ENCODE results near the gene ARID5A. TPM values are rescaled to one million over a fixed set of nuclear protein-coding genes. Genes with fewer than 3 reads are reported as not detected.

Gene ARID5A
- total RNA-seq, 1 donor from 2014 or later: 38.8 TPM

DNA sequence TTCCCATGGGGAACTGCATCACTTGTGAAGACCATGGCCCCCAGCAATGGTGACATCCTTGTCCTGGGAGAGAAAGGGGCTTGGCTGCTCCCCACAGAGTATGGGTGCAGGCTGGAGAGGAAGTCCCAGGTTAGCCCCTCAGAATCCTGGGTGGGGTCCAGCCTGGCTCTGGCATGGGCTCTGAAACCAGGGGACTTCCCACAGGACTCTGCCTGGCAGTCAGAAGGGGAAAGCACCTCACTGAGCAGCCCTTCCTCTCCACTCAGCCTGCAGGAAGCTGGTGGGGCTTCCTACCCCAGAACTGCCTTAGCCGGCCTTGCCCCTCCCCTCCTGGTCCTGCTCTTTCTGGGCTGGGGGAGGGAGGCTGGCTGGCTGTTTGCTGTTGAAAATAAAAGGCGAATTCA is 35.1 kb upstream of the ARID5A start:
- Histone ChIP-seq H3K4me3 (ENCODE audit: low read depth, low read length) (no peak overlapping the region), H3K27me3 (ENCODE audit: control insufficient read depth, insufficient read depth, low read length) (peaks cover 12% of the 10 kb centered on the region), H3K36me3 (ENCODE audit: control insufficient read depth, insufficient read depth, low read length) (no peaks in the 10 kb centered on the region)
- no peak for TF ChIP-seq CTCF (IDR thresholded peaks at IDR 0.05; ENCODE audit: insufficient read depth, low read length, poor library complexity, severe bottlenecking)
- DNase-seq (ENCODE audit: low read depth): no peak

DNA sequence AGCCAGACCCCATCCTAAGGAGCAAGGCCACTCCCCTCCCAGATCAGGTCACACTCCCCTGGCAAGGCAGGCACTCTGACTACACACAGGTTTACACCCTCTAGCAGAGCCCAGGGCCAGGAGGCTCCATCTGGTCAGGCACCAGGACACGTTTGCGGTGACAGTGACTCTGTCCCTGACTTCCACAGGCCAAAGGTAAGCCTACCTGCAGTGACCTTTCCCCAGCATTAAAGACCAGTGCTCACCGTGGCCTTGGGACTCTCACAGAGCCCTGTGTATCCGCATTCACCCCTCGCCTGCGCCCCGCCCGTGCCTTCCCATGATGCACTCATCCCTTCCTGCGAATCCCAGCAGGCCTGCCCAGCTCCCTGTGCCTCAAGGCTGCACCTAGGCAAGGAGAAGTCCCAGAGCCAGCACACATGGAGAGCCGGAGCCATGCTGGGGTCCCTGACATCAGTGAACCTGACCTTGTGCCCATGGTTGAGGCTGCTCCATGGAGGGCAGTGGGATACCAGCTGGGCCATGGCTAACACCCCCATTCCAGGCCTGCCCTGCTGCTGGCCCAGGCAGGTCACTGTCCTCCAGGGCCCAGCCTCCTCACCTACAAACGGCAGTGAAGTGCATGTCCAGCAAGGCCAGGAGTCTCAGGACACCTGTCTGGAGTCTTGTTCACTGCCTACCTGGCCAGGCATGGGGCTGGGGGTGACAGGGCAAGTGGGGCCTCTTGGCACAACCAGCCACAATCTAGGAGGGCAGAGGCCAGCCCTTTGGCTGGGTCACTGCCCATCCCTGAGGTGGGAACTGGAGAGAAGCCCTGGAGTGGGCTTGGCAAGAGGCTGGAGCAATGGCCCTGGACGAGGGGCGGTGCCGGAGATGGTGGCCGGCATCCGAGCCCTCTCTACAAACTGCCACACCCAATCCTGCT is 34.4 kb upstream of the ARID5A start:
- TF ChIP-seq CTCF (IDR thresholded peaks at IDR 0.05; ENCODE audit: insufficient read depth, low read length, poor library complexity, severe bottlenecking): no peak
- Histone ChIP-seq H3K27me3 (ENCODE audit: control insufficient read depth, insufficient read depth, low read length) (peaks cover 12% of the 10 kb centered on the region), H3K4me3 (ENCODE audit: low read depth, low read length) (no peak overlapping the region), H3K36me3 (ENCODE audit: control insufficient read depth, insufficient read depth, low read length) (no peaks in the 10 kb centered on the region)
- no peak for DNase-seq (ENCODE audit: low read depth)

GRCh38 chr2:96502891-96503636 is 33.5 kb upstream of the ARID5A start:
- no peaks in the 10 kb centered on the region for H3K36me3 ChIP-seq (ENCODE audit: control insufficient read depth, insufficient read depth, low read length)
- peaks cover 12% of the 10 kb centered on the region for H3K27me3 ChIP-seq (ENCODE audit: control insufficient read depth, insufficient read depth, low read length)
- DNase-seq (ENCODE audit: low read depth): no peak
- H3K4me3 ChIP-seq (ENCODE audit: low read depth, low read length): no peak overlapping the region
- no peak for TF ChIP-seq CTCF (IDR thresholded peaks at IDR 0.05; ENCODE audit: insufficient read depth, low read length, poor library complexity, severe bottlenecking)

DNA sequence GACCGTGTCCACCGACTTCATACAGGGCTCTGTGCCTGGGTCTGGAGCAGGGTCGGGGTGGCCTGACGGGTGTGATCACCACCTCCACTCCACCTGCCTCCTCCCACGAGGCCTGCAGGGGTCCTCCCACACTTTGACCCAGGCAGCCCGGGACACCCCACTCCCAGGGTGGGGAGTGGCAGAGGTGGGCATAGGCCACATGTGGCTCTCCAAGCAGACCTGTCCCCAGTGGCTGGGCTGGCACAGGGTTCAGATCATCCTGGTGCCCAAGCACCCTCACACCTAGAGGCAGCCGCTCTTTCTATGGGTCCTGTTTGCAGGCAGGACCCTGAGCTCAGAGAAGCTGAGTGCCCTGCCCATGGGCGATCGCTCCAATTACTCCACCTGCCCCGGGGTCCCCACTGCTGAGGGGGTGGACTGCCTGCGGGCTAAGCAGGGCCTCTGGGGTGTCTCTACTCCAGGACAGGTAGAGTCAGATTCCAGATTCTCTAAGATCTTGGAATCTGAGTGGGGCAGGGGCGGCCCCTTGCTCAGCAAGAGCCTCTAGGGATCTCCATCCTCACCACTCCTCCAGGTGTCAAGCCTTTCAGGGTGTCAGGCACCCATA is 32.8 kb upstream of the ARID5A start:
- TF ChIP-seq CTCF (IDR thresholded peaks at IDR 0.05; ENCODE audit: insufficient read depth, low read length, poor library complexity, severe bottlenecking): no peak
- Histone ChIP-seq H3K36me3 (ENCODE audit: control insufficient read depth, insufficient read depth, low read length) (no peaks in the 10 kb centered on the region), H3K27me3 (ENCODE audit: control insufficient read depth, insufficient read depth, low read length) (peaks cover 12% of the 10 kb centered on the region), H3K4me3 (ENCODE audit: low read depth, low read length) (no peak overlapping the region)
- DNase-seq (ENCODE audit: low read depth): no peak

DNA sequence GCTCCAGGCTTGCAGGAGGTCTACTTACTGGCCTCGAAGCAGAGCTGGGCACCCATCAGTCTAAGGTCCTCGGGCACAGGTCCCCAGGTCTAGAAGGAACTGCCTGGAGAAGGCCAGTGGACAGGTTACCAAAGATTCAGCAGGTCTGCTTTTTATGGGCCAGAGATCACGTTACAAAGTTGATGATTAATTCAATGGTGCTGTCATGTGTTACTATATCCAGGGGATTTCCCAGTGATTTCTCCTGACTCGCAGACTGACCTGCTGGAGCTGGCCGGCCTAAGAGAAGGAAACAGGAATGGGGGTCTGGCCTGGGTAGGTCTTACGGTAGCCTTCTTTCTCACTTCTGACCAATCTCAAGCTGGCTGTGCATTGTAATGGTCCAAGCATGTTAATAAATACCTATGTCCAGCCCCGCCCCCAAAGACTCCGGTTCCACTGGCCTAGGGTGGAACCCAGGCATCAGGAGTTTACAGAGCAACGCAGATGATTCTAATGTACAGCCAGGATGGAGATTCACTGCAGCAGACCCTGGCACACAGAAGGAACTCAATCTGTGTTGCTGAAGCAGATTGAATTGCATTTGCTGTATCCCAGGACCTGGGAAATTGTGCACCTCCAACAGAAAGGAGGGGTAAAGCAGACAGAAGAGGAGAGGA is 31.2 kb upstream of the ARID5A start, which contains the start of gene NEURL3:
Gene NEURL3 (minus strand): TSS at position 127 of the 659 bp plus-strand sequence. CDS start 71 bp downstream, at position 56.
- TF ChIP-seq CTCF (IDR thresholded peaks at IDR 0.05; ENCODE audit: insufficient read depth, low read length, poor library complexity, severe bottlenecking): no peak
- H3K36me3 ChIP-seq (ENCODE audit: control insufficient read depth, insufficient read depth, low read length): no peaks in the 10 kb centered on the region
- H3K4me3 ChIP-seq (ENCODE audit: low read depth, low read length): no peak within 1 kb of the TSS
- DNase-seq (ENCODE audit: low read depth): peak; percentile 95
- peaks cover 5% of the 10 kb centered on the region for H3K27me3 ChIP-seq (ENCODE audit: control insufficient read depth, insufficient read depth, low read length)

Data from kidney epithelial cell (primary cell).